ENCODE measurements around the gene F12.

The F12 gene

GRCh38 chr5:177405805-177406204, 3.6 kb downstream of the F12 start:
- H3K36me3 ChIP-seq (ENCODE audit: control insufficient read depth in 2 of 2, insufficient read depth in 1 of 2, low read length in 2 of 2) = no peaks in the 10 kb centered on the region
- TF ChIP-seq, protein P1, sequence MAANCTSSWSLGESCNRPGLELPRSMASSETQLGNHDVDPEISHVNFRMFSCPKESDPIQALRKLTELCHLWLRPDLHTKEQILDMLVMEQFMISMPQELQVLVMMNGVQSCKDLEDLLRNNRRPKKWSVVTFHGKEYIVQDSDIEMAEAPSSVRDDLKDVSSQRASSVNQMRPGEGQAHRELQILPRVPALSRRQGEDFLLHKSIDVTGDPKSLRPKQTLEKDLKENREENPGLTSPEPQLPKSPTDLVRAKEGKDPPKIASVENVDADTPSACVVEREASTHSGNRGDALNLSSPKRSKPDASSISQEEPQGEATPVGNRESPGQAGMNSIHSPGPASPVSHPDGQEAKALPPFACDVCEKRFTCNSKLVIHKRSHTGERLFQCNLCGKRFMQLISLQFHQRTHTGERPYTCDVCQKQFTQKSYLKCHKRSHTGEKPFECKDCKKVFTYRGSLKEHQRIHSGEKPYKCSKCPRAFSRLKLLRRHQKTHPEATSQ (tag by site-specific recombination; IDR thresholded peaks at IDR 0.05) = no peak
- POLR2A ChIA-PET = interaction anchor here (2.4 kb wide), 1 partner anchor 49 kb away, joined by 13 read pairs; no protein-coding TSS in a partner anchor
- H3K9me3 ChIP-seq (ENCODE audit: control insufficient read depth, insufficient read depth, low read depth, low read length) = no peaks in the 10 kb centered on the region
- CTCF ChIA-PET = interaction anchor here (0.6 to 6.6 kb wide), 7 partner anchors 14 to 95 kb away, joined by 3 to 97 read pairs (median 54); no protein-coding TSS in a partner anchor
- H3K4me1 ChIP-seq (ENCODE audit: control insufficient read depth, insufficient read depth, low read length) = no peaks in the 10 kb centered on the region
- H3K27ac ChIP-seq (ENCODE audit: extremely low read depth, low read depth, low read length) = no peak overlapping the region
- no peak overlapping the region for H3K4me3 ChIP-seq (ENCODE audit: low read depth, low read length)

- no peak overlapping the region for H3K4me3 ChIP-seq (ENCODE audit: low read depth, low read length)
- no peak overlapping the region for H3K27ac ChIP-seq (ENCODE audit: extremely low read depth, low read depth, low read length)
- POLR2A ChIA-PET = interaction anchor here (1.7 to 3.8 kb wide), 3 partner anchors 23 to 50 kb away, joined by 12 to 45 read pairs (median 13); partner anchors contain the start of genes GRK6 and PRR7
- CTCF ChIA-PET = interaction anchor here (0.6 to 6.6 kb wide), 13 partner anchors 11 to 96 kb away, joined by 3 to 97 read pairs (median 24); partner anchors contain the start of gene GRK6
- no peak for TF ChIP-seq ZNF776 (tag by site-specific recombination; IDR thresholded peaks at IDR 0.05; ENCODE audit: borderline replicate concordance)
- TF ChIP-seq ZNF354C (tag by site-specific recombination; IDR thresholded peaks at IDR 0.05; ENCODE audit: borderline replicate concordance, low read depth) = no peak
- TF ChIP-seq ZNF571 (tag by site-specific recombination; IDR thresholded peaks at IDR 0.05) = no peak
- no peak for TF ChIP-seq ZNF366 (tag by site-specific recombination; conservative IDR thresholded peaks at IDR 0.05)
- TF ChIP-seq, protein P2, sequence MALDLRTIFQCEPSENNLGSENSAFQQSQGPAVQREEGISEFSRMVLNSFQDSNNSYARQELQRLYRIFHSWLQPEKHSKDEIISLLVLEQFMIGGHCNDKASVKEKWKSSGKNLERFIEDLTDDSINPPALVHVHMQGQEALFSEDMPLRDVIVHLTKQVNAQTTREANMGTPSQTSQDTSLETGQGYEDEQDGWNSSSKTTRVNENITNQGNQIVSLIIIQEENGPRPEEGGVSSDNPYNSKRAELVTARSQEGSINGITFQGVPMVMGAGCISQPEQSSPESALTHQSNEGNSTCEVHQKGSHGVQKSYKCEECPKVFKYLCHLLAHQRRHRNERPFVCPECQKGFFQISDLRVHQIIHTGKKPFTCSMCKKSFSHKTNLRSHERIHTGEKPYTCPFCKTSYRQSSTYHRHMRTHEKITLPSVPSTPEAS (tag by site-specific recombination; IDR thresholded peaks at IDR 0.05) = no peak
- TF ChIP-seq PATZ1 (tag by site-specific recombination; IDR thresholded peaks at IDR 0.05) = no peak
- TF ChIP-seq ZNF423 (tag by site-specific recombination; IDR thresholded peaks at IDR 0.05) = no peak
- TF ChIP-seq KLF1 (tag by site-specific recombination; IDR thresholded peaks at IDR 0.05) = no peak
- TF ChIP-seq, protein P3, sequence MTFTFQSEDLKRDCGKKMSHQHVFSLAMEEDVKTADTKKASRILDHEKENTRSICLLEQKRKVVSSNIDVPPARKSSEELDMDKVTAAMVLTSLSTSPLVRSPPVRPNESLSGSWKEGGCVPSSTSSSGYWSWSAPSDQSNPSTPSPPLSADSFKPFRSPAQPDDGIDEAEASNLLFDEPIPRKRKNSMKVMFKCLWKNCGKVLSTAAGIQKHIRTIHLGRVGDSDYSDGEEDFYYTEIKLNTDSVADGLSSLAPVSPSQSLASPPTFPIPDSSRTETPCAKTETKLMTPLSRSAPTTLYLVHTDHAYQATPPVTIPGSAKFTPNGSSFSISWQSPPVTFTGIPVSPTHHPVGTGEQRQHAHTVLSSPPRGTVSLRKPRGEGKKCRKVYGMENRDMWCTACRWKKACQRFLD (tag by site-specific recombination; IDR thresholded peaks at IDR 0.05) = no peak
- no peak for TF ChIP-seq ZBTB20 (tag by site-specific recombination; IDR thresholded peaks at IDR 0.05)
- no peak for TF ChIP-seq WT1 (tag by site-specific recombination; IDR thresholded peaks at IDR 0.05)
- TF ChIP-seq PRDM4 (tag by site-specific recombination; IDR thresholded peaks at IDR 0.05) = no peak
- no peak for TF ChIP-seq ZNF214 (tag by site-specific recombination; IDR thresholded peaks at IDR 0.05; ENCODE audit: borderline replicate concordance)
- no peak for TF ChIP-seq YY1 (tag by site-specific recombination; IDR thresholded peaks at IDR 0.05)
- TF ChIP-seq ZNF518A (tag by site-specific recombination; conservative IDR thresholded peaks at IDR 0.05; ENCODE audit: low read depth) = no peak
- no peak for TF ChIP-seq ZNF639 (tag by site-specific recombination; IDR thresholded peaks at IDR 0.05)
- TF ChIP-seq ZNF416 (tag by site-specific recombination; IDR thresholded peaks at IDR 0.05) = no peak
- no peak for TF ChIP-seq MEIS1 (CRISPR knock-in tag; IDR thresholded peaks at IDR 0.05; ENCODE audit: borderline replicate concordance)
- no peaks in the 10 kb centered on the region for H3K9me3 ChIP-seq (ENCODE audit: control insufficient read depth, insufficient read depth, low read depth, low read length)
- no peaks in the 10 kb centered on the region for H3K4me1 ChIP-seq (ENCODE audit: control insufficient read depth, insufficient read depth, low read length)
- no peaks in the 10 kb centered on the region for H3K36me3 ChIP-seq (ENCODE audit: control insufficient read depth in 2 of 2, insufficient read depth in 1 of 2, low read length in 2 of 2)
These were observed 4.1 kb downstream of the F12 start for GRCh38 chr5:177405312-177405711.

All from HEK293 (cell line).